ENCODE data around the gene WNT4. TPM values are rescaled to one million over a fixed set of nuclear protein-coding genes. Genes with fewer than 3 reads are reported as not detected.

Gene WNT4
- total RNA-seq, 1 donor from 2014 or later: 1.1 TPM

DNA sequence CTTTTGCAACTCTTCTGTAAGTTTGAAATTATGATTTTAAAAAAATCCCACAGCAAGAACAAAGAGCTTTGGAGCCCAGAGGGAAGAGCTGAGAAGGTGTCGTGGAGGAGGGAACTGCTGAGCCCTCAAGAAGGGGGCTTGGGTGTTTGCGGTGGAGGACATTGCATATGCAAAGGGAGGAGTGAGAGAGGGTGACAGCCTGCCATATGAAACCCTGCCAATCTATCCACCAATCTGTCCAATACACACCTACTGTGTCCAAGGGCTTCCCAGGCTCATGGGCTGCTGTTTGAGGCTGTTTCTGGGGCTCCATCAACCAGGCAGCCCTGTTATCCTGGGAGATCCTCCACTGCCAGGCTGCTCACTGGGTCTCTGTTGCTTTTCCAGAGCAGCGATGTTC, 15.2 kb downstream of the WNT4 start:
- FAIRE-seq: no peak

DNA sequence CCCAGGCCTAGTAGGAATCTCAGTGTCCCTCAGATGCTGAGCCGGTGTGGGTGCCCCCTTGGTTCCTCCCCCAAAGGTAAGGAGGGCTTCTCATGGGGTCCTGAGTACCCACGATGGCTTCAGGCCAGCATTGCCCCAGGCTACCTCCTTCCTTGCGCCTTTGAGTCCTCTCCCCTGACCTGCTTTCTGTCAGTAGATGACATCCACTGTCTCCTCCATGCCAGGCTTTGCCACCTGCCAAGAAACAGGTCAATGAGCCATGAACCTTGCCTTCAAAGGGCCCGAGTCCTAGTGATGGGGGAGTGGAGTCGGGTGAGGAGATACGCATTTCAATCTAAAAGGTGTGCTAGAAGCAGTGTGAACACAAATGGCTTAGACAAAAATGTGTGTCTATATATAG, 15.6 kb downstream of the WNT4 start:
- TF ChIP-seq, protein P1, sequence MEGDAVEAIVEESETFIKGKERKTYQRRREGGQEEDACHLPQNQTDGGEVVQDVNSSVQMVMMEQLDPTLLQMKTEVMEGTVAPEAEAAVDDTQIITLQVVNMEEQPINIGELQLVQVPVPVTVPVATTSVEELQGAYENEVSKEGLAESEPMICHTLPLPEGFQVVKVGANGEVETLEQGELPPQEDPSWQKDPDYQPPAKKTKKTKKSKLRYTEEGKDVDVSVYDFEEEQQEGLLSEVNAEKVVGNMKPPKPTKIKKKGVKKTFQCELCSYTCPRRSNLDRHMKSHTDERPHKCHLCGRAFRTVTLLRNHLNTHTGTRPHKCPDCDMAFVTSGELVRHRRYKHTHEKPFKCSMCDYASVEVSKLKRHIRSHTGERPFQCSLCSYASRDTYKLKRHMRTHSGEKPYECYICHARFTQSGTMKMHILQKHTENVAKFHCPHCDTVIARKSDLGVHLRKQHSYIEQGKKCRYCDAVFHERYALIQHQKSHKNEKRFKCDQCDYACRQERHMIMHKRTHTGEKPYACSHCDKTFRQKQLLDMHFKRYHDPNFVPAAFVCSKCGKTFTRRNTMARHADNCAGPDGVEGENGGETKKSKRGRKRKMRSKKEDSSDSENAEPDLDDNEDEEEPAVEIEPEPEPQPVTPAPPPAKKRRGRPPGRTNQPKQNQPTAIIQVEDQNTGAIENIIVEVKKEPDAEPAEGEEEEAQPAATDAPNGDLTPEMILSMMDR (IDR thresholded peaks at IDR 0.05; ENCODE audit: insufficient read depth, low read length, severe bottlenecking): no peak
- no peak overlapping the region for H3K4me3 ChIP-seq (ENCODE audit: low read depth, low read length)
- FAIRE-seq (no peak), DNase-seq (ENCODE audit: low read depth) (no peak)
- peaks cover 7% of the 10 kb centered on the region for H3K36me3 ChIP-seq (ENCODE audit: control insufficient read depth, insufficient read depth, low read length)
- H3K27me3 ChIP-seq (ENCODE audit: control insufficient read depth, insufficient read depth, low read length): no peaks in the 10 kb centered on the region

More for the DNA sequence above, 15.2 kb downstream of the WNT4 start:
- DNase-seq (ENCODE audit: low read depth): no peak
- Histone ChIP-seq H3K36me3 (ENCODE audit: control insufficient read depth, insufficient read depth, low read length) (peaks cover 7% of the 10 kb centered on the region), H3K27me3 (ENCODE audit: control insufficient read depth, insufficient read depth, low read length) (no peaks in the 10 kb centered on the region), H3K4me3 (ENCODE audit: low read depth, low read length) (no peak overlapping the region)
- TF ChIP-seq, protein P1 (IDR thresholded peaks at IDR 0.05; ENCODE audit: insufficient read depth, low read length, severe bottlenecking): no peak

DNA sequence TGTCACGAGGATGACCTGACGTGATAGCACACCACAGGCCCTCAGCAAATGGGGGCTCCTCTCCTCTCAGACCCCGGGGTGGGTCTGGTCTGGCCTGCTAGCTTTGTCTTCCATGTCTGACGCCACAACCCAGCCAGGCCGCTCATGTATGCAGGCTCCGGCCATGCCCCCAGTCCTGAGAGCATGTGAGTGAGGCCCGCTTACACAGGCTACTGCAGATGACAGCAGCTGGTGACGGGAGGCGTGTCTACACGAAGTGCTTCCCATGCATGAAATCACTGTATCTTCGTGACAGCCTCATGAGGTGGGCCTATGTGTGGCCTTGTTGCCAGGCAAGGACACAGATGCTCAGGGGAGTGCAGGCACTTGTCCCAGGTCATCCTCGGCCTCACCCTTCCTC, 16.4 kb downstream of the WNT4 start:
- TF ChIP-seq, protein P1 (IDR thresholded peaks at IDR 0.05; ENCODE audit: insufficient read depth, low read length, severe bottlenecking): no peak
- peaks cover 7% of the 10 kb centered on the region for H3K36me3 ChIP-seq (ENCODE audit: control insufficient read depth, insufficient read depth, low read length)
- DNase-seq (ENCODE audit: low read depth) (no peak), FAIRE-seq (no peak)
- H3K27me3 ChIP-seq (ENCODE audit: control insufficient read depth, insufficient read depth, low read length): no peaks in the 10 kb centered on the region
- no peak overlapping the region for H3K4me3 ChIP-seq (ENCODE audit: low read depth, low read length)

DNA sequence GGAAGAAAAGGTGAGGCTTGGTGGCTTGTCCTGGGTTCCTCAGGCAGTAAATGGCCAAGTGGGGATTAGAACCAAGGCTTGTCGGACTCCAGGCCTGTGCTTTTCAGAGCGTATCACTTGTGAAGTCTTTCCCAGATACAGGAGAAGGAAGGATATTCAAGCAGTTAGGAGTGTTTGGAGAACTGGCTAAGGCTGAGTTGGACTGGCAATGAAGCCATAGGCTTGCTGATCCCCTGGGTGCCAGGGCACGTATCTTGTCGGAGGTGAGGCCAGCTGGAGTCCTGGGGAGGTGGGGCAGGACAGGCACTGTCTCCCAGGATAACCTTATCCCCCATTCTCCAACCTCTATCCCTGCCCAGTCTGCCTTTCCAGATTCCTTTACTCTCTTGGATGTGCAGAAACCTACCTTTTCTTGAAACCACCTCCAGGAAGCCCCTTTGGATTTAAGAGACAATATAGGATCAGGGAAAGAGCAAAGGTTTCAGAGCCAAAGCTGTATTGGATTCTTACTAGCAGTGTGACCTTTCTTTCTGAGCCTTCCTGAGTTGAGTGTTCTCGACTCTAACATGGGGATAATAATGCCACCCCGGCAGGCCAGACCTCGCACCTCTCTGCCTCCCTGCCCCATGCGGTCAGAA, 18.2 kb downstream of the WNT4 start:
- no peak overlapping the region for H3K4me3 ChIP-seq (ENCODE audit: low read depth, low read length)
- peaks cover 8% of the 10 kb centered on the region for H3K36me3 ChIP-seq (ENCODE audit: control insufficient read depth, insufficient read depth, low read length)
- TF ChIP-seq, protein P1 (IDR thresholded peaks at IDR 0.05; ENCODE audit: insufficient read depth, low read length, severe bottlenecking): no peak
- DNase-seq (ENCODE audit: low read depth) (no peak), FAIRE-seq (no peak)
- no peaks in the 10 kb centered on the region for H3K27me3 ChIP-seq (ENCODE audit: control insufficient read depth, insufficient read depth, low read length)

DNA sequence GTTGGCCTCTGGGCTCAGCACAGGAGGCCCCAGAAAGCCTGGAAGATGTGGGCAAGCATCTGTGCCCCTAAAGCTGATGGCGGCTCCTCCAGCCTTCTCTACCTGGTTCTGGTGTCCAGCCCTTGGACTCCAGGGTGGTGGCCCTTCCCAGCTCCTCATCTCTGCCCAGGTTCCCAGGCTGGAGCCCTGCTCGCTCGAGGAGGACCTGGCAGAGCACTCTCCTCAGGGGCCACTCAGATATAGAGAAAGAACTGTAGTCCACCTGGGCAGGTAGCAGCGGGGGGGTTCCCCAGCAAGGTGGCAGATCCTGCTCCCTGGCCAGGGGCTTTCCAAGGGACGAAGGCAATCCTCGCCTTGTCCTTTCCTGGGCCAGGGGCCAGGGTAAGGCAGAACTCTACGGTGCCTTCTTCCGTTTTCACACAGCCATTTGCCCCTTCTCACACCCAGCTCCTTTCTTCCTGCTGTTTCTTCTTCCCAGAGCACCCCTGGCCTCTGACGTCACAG, 18.9 kb downstream of the WNT4 start:
- no peak overlapping the region for H3K4me3 ChIP-seq (ENCODE audit: low read depth, low read length)
- DNase-seq (ENCODE audit: low read depth): no peak
- FAIRE-seq: no peak
- TF ChIP-seq, protein P1 (IDR thresholded peaks at IDR 0.05; ENCODE audit: insufficient read depth, low read length, severe bottlenecking): no peak
- H3K27me3 ChIP-seq (ENCODE audit: control insufficient read depth, insufficient read depth, low read length): no peaks in the 10 kb centered on the region
- peaks cover 8% of the 10 kb centered on the region for H3K36me3 ChIP-seq (ENCODE audit: control insufficient read depth, insufficient read depth, low read length)

DNA sequence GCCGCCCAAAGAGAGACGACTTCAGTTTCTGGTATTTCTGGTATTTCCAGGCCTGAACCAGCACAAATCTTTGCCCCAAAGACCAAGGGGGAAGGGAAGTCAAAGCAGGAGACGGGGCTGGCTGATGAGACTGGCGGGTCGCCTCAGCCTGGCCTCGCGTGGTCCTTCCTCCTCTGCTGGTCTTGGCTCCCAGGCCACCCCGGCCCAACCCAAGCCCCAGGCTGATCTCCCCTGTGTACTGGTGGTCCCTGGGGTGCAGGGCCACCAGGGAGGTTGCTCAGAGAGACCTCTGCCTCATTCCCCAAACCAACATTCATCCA, 19.9 kb downstream of the WNT4 start:
- Histone ChIP-seq H3K27me3 (ENCODE audit: control insufficient read depth, insufficient read depth, low read length) (no peaks in the 10 kb centered on the region), H3K36me3 (ENCODE audit: control insufficient read depth, insufficient read depth, low read length) (peaks cover 8% of the 10 kb centered on the region), H3K4me3 (ENCODE audit: low read depth, low read length) (no peak overlapping the region)
- FAIRE-seq: no peak
- TF ChIP-seq, protein P1 (IDR thresholded peaks at IDR 0.05; ENCODE audit: insufficient read depth, low read length, severe bottlenecking): no peak
- DNase-seq (ENCODE audit: low read depth): no peak
